ENCODE measurements around the gene SMPD2.
A peak's percentile ranks its signal among the peaks of the same experiment; 100 is the strongest.

The SMPD2 gene

GRCh38 chr6:109440331-109441068 lies at the start of gene SMPD2, which contains the start of gene PPIL6:
Gene SMPD2, plus strand, starts transcription at chr6:109440724. Its CDS starts 398 bp downstream, at chr6:109441122.
Gene PPIL6, minus strand, starts transcription at chr6:109440628. Its CDS starts 38 bp downstream, at chr6:109440590.
- peak within 1 kb of the TSS; percentile 85 for H3K4me3 ChIP-seq (replicated peaks; ENCODE audit: low read depth, low read length)
- TF ChIP-seq, protein P1, sequence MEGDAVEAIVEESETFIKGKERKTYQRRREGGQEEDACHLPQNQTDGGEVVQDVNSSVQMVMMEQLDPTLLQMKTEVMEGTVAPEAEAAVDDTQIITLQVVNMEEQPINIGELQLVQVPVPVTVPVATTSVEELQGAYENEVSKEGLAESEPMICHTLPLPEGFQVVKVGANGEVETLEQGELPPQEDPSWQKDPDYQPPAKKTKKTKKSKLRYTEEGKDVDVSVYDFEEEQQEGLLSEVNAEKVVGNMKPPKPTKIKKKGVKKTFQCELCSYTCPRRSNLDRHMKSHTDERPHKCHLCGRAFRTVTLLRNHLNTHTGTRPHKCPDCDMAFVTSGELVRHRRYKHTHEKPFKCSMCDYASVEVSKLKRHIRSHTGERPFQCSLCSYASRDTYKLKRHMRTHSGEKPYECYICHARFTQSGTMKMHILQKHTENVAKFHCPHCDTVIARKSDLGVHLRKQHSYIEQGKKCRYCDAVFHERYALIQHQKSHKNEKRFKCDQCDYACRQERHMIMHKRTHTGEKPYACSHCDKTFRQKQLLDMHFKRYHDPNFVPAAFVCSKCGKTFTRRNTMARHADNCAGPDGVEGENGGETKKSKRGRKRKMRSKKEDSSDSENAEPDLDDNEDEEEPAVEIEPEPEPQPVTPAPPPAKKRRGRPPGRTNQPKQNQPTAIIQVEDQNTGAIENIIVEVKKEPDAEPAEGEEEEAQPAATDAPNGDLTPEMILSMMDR (IDR thresholded peaks at IDR 0.05; ENCODE audit: low read depth, low read length, missing control alignments): peak; percentile 37
- peak; percentile 50 for DNase-seq (ENCODE audit: extremely low read depth, low read depth)

GRCh38 chr6:109393157-109393885 lies 47.2 kb upstream of the SMPD2 start:
- no peak for DNase-seq (ENCODE audit: extremely low read depth, low read depth)
- TF ChIP-seq, protein P1 (IDR thresholded peaks at IDR 0.05; ENCODE audit: low read depth, low read length, missing control alignments): no peak
- H3K4me3 ChIP-seq (replicated peaks; ENCODE audit: low read depth, low read length): no peak overlapping the region

DNA sequence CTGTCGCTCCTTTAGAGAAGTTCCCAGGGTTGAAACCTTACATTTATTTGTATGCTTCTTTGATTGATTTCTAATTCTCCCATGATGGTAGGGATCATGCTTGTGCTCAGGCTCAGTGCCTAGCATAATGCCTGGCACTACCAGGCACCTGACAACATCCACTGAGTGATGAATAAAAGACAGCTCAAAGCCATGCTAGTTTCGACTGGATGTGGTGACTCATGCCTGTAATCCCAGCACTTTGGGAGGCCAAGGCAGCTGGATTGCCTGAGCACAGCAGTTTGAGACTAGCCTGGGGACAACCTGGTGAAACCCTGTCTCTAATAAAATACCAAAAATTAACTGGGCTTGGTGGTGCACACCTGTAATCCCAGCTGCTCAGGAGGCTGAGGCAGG lies 46.6 kb upstream of the SMPD2 start:
- H3K4me3 ChIP-seq (replicated peaks; ENCODE audit: low read depth, low read length): no peak overlapping the region
- TF ChIP-seq, protein P1 (IDR thresholded peaks at IDR 0.05; ENCODE audit: low read depth, low read length, missing control alignments): no peak
- no peak for DNase-seq (ENCODE audit: extremely low read depth, low read depth)

GRCh38 chr6:109396046-109396718 lies 44.3 kb upstream of the SMPD2 start:
- DNase-seq (ENCODE audit: extremely low read depth, low read depth): no peak
- TF ChIP-seq, protein P1 (IDR thresholded peaks at IDR 0.05; ENCODE audit: low read depth, low read length, missing control alignments): no peak
- H3K4me3 ChIP-seq (replicated peaks; ENCODE audit: low read depth, low read length): no peak overlapping the region

DNA sequence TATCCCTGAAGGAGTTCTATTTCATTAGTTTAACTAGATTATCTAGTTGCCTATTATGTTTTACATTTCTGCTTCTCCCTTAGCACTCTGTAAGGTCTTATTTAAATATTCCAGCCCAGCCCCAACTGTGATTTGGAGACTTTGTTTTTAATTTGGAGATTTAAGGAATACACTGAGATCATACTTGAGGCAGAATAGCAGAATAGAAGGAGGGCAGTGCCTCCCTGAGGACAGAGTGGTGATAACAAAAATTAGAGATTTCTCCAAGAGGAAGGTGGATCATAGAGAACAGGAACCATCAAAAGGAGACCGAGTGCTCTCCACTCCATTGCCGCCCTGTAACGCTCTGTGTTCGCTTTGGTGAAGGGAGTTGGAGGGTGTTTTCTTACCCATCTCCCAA lies 43.5 kb upstream of the SMPD2 start:
- DNase-seq (ENCODE audit: extremely low read depth, low read depth): no peak
- H3K4me3 ChIP-seq (replicated peaks; ENCODE audit: low read depth, low read length): no peak overlapping the region
- TF ChIP-seq, protein P1 (IDR thresholded peaks at IDR 0.05; ENCODE audit: low read depth, low read length, missing control alignments): peak; percentile 20

GRCh38 chr6:109406196-109406595 lies 34.3 kb upstream of the SMPD2 start:
- H3K4me3 ChIP-seq (replicated peaks; ENCODE audit: low read depth, low read length): no peak overlapping the region
- TF ChIP-seq, protein P1 (IDR thresholded peaks at IDR 0.05; ENCODE audit: low read depth, low read length, missing control alignments): no peak
- DNase-seq (ENCODE audit: extremely low read depth, low read depth): no peak

Measured in HFF-Myc (cell line).